ENCODE results near the gene DOCK10. TPM values are rescaled to one million over a fixed set of nuclear protein-coding genes. Genes with fewer than 3 reads are reported as not detected.

The DOCK10 gene
- total and polyA plus RNA-seq, 2 experiments from 2014 or later: 1.1 to 3.2 TPM

DNA sequence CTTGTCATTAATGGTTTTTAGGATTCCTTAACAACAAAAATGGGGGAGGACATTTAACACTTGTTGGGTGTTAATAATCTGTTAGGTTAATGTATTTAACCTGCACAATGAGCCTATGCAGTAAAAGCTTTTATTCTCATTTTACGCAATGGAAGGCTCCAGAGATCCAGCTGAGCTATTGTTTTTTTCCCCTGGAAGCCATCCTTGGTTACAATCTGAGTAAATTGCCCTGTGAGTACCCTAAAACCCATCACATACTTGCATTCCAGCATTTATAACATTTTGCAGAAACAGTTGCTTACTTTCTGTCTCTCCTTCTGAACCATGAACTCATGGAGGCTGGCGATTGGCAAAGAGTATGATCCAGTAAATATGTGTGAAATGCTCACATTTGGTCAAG, 30.2 kb upstream of the DOCK10 start:
- 87% methylated on average over 2 of the region's 2 CpGs for WGBS (ENCODE audit: low lambda C conversion rate, missing lambda C conversion rate)
- Histone ChIP-seq H4K20me1 (ENCODE audit: insufficient read depth, poor library complexity, severe bottlenecking) (no peaks in the 10 kb centered on the region), H3K9me2 (replicated peaks; ENCODE audit: insufficient read depth) (no peaks in the 10 kb centered on the region), H3K4me2 (no peak overlapping the region), H3K27ac (no peak overlapping the region), H3K79me2 (no peaks in the 10 kb centered on the region), H3K4me3 (no peak overlapping the region), H3K36me3 (replicated peaks; ENCODE audit: insufficient read depth, low read depth) (no peaks in the 10 kb centered on the region), H2AFZ (no peak overlapping the region), H3K4me1 (ENCODE audit: insufficient read depth) (no peaks in the 10 kb centered on the region), H3K27me3 (peaks cover 5% of the 10 kb centered on the region), H3K9me3 (ENCODE audit: low read depth) (no peaks in the 10 kb centered on the region)
- DNase-seq (ENCODE audit: low spot score): no peak
- TF ChIP-seq, protein P1, sequence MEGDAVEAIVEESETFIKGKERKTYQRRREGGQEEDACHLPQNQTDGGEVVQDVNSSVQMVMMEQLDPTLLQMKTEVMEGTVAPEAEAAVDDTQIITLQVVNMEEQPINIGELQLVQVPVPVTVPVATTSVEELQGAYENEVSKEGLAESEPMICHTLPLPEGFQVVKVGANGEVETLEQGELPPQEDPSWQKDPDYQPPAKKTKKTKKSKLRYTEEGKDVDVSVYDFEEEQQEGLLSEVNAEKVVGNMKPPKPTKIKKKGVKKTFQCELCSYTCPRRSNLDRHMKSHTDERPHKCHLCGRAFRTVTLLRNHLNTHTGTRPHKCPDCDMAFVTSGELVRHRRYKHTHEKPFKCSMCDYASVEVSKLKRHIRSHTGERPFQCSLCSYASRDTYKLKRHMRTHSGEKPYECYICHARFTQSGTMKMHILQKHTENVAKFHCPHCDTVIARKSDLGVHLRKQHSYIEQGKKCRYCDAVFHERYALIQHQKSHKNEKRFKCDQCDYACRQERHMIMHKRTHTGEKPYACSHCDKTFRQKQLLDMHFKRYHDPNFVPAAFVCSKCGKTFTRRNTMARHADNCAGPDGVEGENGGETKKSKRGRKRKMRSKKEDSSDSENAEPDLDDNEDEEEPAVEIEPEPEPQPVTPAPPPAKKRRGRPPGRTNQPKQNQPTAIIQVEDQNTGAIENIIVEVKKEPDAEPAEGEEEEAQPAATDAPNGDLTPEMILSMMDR (IDR thresholded peaks at IDR 0.05; ENCODE audit: poor library complexity): no peak
- no peak for TF ChIP-seq EZH2 (IDR thresholded peaks at IDR 0.05; ENCODE audit: borderline replicate concordance)
- no peak for TF ChIP-seq EZH2phosphoT487 (IDR thresholded peaks at IDR 0.05; ENCODE audit: low read depth, severe bottlenecking, unreplicated experiment)

DNA sequence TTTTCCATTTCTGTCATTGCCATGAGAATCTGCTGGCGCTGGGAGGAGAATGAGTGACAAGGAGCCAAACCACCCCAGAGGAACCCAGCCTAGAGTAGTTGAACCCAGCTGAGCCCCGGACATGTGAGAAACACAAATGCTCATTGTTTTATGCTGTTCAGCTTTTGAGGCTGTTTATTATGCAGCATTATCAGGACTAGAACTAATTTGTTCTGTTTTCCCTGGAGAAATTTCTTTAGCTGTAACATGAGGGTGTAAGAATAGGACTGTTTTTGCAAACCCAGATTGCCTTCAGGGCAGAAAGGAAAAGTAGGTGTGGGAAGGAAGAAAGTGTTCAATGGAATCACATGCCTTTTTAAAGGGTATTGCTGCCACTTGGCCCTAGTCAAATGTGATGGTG, 28.5 kb upstream of the DOCK10 start:
- H3K27ac ChIP-seq: no peak overlapping the region
- TF ChIP-seq EZH2 (IDR thresholded peaks at IDR 0.05; ENCODE audit: borderline replicate concordance) (no peak), EZH2phosphoT487 (IDR thresholded peaks at IDR 0.05; ENCODE audit: low read depth, severe bottlenecking, unreplicated experiment) (no peak)
- TF ChIP-seq, protein P1 (IDR thresholded peaks at IDR 0.05; ENCODE audit: poor library complexity): no peak
- H3K27me3 ChIP-seq: peaks cover 5% of the 10 kb centered on the region
- H3K4me3 ChIP-seq: no peak overlapping the region
- no peaks in the 10 kb centered on the region for H3K4me1 ChIP-seq (ENCODE audit: insufficient read depth)
- H3K9me3 ChIP-seq (ENCODE audit: low read depth): no peaks in the 10 kb centered on the region
- no peaks in the 10 kb centered on the region for H3K9me2 ChIP-seq (replicated peaks; ENCODE audit: insufficient read depth)
- H2AFZ ChIP-seq: no peak overlapping the region
- H4K20me1 ChIP-seq (ENCODE audit: insufficient read depth, poor library complexity, severe bottlenecking): no peaks in the 10 kb centered on the region
- no peaks in the 10 kb centered on the region for H3K36me3 ChIP-seq (replicated peaks; ENCODE audit: insufficient read depth, low read depth)
- WGBS (ENCODE audit: low lambda C conversion rate, missing lambda C conversion rate): 77% methylated on average over 2 of the region's 2 CpGs
- DNase-seq (ENCODE audit: low spot score): no peak
- no peaks in the 10 kb centered on the region for H3K79me2 ChIP-seq
- H3K4me2 ChIP-seq: no peak overlapping the region

DNA sequence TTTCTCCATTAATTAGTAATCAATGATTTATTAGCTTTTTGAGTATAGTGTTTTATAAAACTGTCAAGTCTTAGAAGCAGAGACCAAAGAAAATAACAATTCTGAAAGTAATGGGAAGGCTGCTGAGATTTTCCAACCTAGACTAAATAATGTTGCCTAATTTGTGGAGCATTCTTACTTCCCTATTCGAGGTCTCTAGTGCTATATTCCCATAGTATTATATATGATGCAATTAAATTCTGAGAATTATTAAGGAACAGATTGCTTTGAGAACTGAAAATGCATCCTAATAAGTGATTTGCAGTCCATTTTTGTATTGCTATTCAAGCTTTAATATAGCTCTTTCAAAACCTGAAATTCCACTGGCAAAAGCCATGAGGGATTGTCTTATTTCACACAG, 27.7 kb upstream of the DOCK10 start:
- Histone ChIP-seq H2AFZ (no peak overlapping the region), H3K27ac (no peak overlapping the region), H3K4me3 (no peak overlapping the region), H3K27me3 (peaks cover 5% of the 10 kb centered on the region), H3K9me2 (replicated peaks; ENCODE audit: insufficient read depth) (no peaks in the 10 kb centered on the region), H4K20me1 (ENCODE audit: insufficient read depth, poor library complexity, severe bottlenecking) (no peaks in the 10 kb centered on the region), H3K9me3 (ENCODE audit: low read depth) (no peaks in the 10 kb centered on the region), H3K36me3 (replicated peaks; ENCODE audit: insufficient read depth, low read depth) (no peaks in the 10 kb centered on the region), H3K4me1 (ENCODE audit: insufficient read depth) (no peaks in the 10 kb centered on the region), H3K79me2 (no peaks in the 10 kb centered on the region), H3K4me2 (no peak overlapping the region)
- TF ChIP-seq, protein P1 (IDR thresholded peaks at IDR 0.05; ENCODE audit: poor library complexity): no peak
- no peak for TF ChIP-seq EZH2phosphoT487 (IDR thresholded peaks at IDR 0.05; ENCODE audit: low read depth, severe bottlenecking, unreplicated experiment)
- no peak for TF ChIP-seq EZH2 (IDR thresholded peaks at IDR 0.05; ENCODE audit: borderline replicate concordance)
- no peak for DNase-seq (ENCODE audit: low spot score)
- 62% methylated on average over 1 of the region's 1 CpG for WGBS (ENCODE audit: low lambda C conversion rate, missing lambda C conversion rate)

DNA sequence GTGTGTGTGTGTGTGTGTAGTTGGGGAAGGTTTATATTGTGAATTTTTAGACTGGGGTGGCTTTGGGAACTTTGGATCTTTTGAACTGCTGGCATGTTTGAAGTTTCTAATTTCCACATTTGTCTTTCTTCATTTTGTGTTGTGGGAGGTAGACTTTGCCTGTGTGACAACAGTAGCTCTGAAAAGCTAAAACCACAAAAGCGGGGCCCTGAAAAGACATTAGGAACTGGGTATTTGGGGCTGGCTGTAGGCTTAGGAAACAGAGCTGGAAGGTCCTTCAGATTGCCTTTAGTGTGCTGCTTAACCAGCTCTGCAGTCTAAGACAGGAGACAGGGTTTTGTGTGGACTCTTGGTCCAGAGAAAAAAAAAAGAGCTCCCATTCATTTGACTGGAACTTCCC, 27.2 kb upstream of the DOCK10 start:
- H3K9me3 ChIP-seq (ENCODE audit: low read depth): no peaks in the 10 kb centered on the region

More for the DNA sequence above, 27.2 kb upstream of the DOCK10 start:
- H3K4me1 ChIP-seq (ENCODE audit: insufficient read depth): no peaks in the 10 kb centered on the region
- TF ChIP-seq, protein P1 (IDR thresholded peaks at IDR 0.05; ENCODE audit: poor library complexity): no peak
- TF ChIP-seq EZH2phosphoT487 (IDR thresholded peaks at IDR 0.05; ENCODE audit: low read depth, severe bottlenecking, unreplicated experiment) (no peak), EZH2 (IDR thresholded peaks at IDR 0.05; ENCODE audit: borderline replicate concordance) (no peak)
- no peaks in the 10 kb centered on the region for H3K79me2 ChIP-seq
- no peaks in the 10 kb centered on the region for H3K9me2 ChIP-seq (replicated peaks; ENCODE audit: insufficient read depth)
- H2AFZ ChIP-seq: no peak overlapping the region
- H3K4me2 ChIP-seq: no peak overlapping the region
- no peak overlapping the region for H3K27ac ChIP-seq
- WGBS (ENCODE audit: low lambda C conversion rate, missing lambda C conversion rate): 88% methylated on average over 1 of the region's 1 CpG
- DNase-seq (ENCODE audit: low spot score): no peak
- no peaks in the 10 kb centered on the region for H3K36me3 ChIP-seq (replicated peaks; ENCODE audit: insufficient read depth, low read depth)
- H3K27me3 ChIP-seq: peaks cover 5% of the 10 kb centered on the region
- no peaks in the 10 kb centered on the region for H4K20me1 ChIP-seq (ENCODE audit: insufficient read depth, poor library complexity, severe bottlenecking)
- H3K4me3 ChIP-seq: no peak overlapping the region
